ENCODE data around the gene C11orf24. TPM values are rescaled to one million over a fixed set of nuclear protein-coding genes. Genes with fewer than 3 reads are reported as not detected.

The C11orf24 gene
- 10 to 100 TPM in 8 of 9 donors, 1 to 10 TPM in 1; 8.8 to 41.2 (median 26.3) TPM for total RNA-seq
- 10 to 100 TPM; 23.4 to 46.5 (median 27.3) TPM for polyA plus RNA-seq
- long read RNA-seq, donor 1, transcript C11orf24-201 (4 exons, 2,063 nt) = major isoform, 7 of 8 reads
- long read RNA-seq, donor 1, partial matches to known transcripts = 0 of 8 reads
- long read RNA-seq, donor 1, other reads (novel, unspliced or antisense) = 0 of 8 reads
- long read RNA-seq, donor 2, transcript C11orf24-201 (4 exons, 2,063 nt) = major isoform, 5 of 6 reads
- long read RNA-seq, donor 2, partial matches to known transcripts = 0 of 6 reads
- long read RNA-seq, donor 2, other reads (novel, unspliced or antisense) = 0 of 6 reads
- long read RNA-seq, donor 3, partial matches to known transcripts = 0 of 1 reads
- long read RNA-seq, donor 3, other reads (novel, unspliced or antisense) = 0 of 1 reads
- long read RNA-seq, donor 4, transcript C11orf24-201 (4 exons, 2,063 nt) = major isoform, 5 of 12 reads
- long read RNA-seq, donor 4, partial matches to known transcripts = 0 of 12 reads
- long read RNA-seq, donor 4, other reads (novel, unspliced or antisense) = 5 of 12 reads
- long read RNA-seq, donor 5, transcript C11orf24-201 (4 exons, 2,063 nt) = major isoform, 23 of 34 reads
- long read RNA-seq, donor 5, partial matches to known transcripts = 2 of 34 reads
- long read RNA-seq, donor 5, other reads (novel, unspliced or antisense) = 8 of 34 reads
- long read RNA-seq, donor 6, partial matches to known transcripts = 0 of 2 reads
- long read RNA-seq, donor 6, other reads (novel, unspliced or antisense) = 1 of 2 reads
- long read RNA-seq, donor 7, partial matches to known transcripts = 0 of 3 reads
- long read RNA-seq, donor 7, other reads (novel, unspliced or antisense) = 0 of 3 reads
- long read RNA-seq, donor 8, transcript C11orf24-201 (4 exons, 2,063 nt) = major isoform, 5 of 6 reads
- long read RNA-seq, donor 8, partial matches to known transcripts = 0 of 6 reads
- long read RNA-seq, donor 8, other reads (novel, unspliced or antisense) = 0 of 6 reads
- long read RNA-seq, donor 9, partial matches to known transcripts = 0 of 5 reads
- long read RNA-seq, donor 9, other reads (novel, unspliced or antisense) = 0 of 5 reads
- long read RNA-seq, donor 10, partial matches to known transcripts = 0 of 3 reads
- long read RNA-seq, donor 10, other reads (novel, unspliced or antisense) = 0 of 3 reads

- Histone ChIP-seq H3K36me3 (replicated peaks in 1 of 2) (peaks cover 0 to 11% of the 10 kb centered on the region in 2 donors), H3K4me3 (peak within 1 kb of the TSS; percentile 32 to 94 (median 68)), H3K4me1 (replicated peaks in 1 of 2) (peaks cover 0 to 27% of the 10 kb centered on the region in 2 donors), H3K27me3 (no peaks in the 10 kb centered on the region), H3K9me3 (replicated peaks in 1 of 3) (no peaks in the 10 kb centered on the region), H3K27ac (peak within 1 kb of the TSS; percentile 79 to 94 (median 91))
- intact Hi-C loops (cut with DNase I) = no loop called here
- TF ChIP-seq POLR2A (IDR thresholded peaks at IDR 0.05) = peak; percentile 35 to 87
- peak in 3 of 6 experiments; percentile 11 to 17 (median 17) for TF ChIP-seq CTCF (IDR thresholded peaks at IDR 0.05)
- 0 to 1% (median 0%) methylated on average over 16 to 71 of the region's 71 CpGs for WGBS, 4 donors
- DNase-seq = peak; percentile 94 to 96 (median 95)
Observed at GRCh38 chr11:68271781-68272608, at the start of gene C11orf24. Gene C11orf24, minus strand, starts transcription at chr11:68271973. Its CDS starts 8,206 bp downstream, at chr11:68263767.

- WGBS, 4 donors = 61 to 70% (median 66%) methylated on average over 5 to 15 of the region's 15 CpGs
- H3K27ac ChIP-seq = peak overlapping the region in 3 of 5 donors; percentile 10 to 92 (median 70)
- intact Hi-C loops (cut with DNase I) = no loop called here
Observed at GRCh38 chr11:68317147-68317785, 45.5 kb upstream of the C11orf24 start.

More at GRCh38 chr11:68317147-68317785, 45.5 kb upstream of the C11orf24 start:
- Histone ChIP-seq H3K4me1 (replicated peaks in 1 of 2) (peaks cover 42 to 74% of the 10 kb centered on the region in 2 donors), H3K4me3 (no peak overlapping the region), H3K36me3 (replicated peaks in 1 of 2) (no peaks in the 10 kb centered on the region), H3K9me3 (replicated peaks in 1 of 3) (no peaks in the 10 kb centered on the region), H3K27me3 (no peaks in the 10 kb centered on the region)
- TF ChIP-seq CTCF (IDR thresholded peaks at IDR 0.05) (no peak), POLR2A (IDR thresholded peaks at IDR 0.05) (no peak)
- no peak for DNase-seq
